Stimulated activated CD8-positive, alpha-beta memory T cell treated with anti-CD3 and anti-CD28 coated beads, Interleukin-12 subunit alpha, Interleukin-12 subunit beta, amount 100 ng/mL, for 24 hours (primary cell): Measurements from ENCODE around the gene SHH.

Experiments used
- DNase-seq: peaks from one replicate; pipeline ENCODE4 v3.0.0-alpha.2; 2020; ENCODE audit errors: extremely low read depth

The SHH gene

GRCh38 chr7:155806096-155806871, 6.0 kb downstream of the SHH start:
- no peak for DNase-seq

- DNase-seq = no peak
These were observed 6.5 kb downstream of the SHH start for GRCh38 chr7:155805826-155806095.

DNA sequence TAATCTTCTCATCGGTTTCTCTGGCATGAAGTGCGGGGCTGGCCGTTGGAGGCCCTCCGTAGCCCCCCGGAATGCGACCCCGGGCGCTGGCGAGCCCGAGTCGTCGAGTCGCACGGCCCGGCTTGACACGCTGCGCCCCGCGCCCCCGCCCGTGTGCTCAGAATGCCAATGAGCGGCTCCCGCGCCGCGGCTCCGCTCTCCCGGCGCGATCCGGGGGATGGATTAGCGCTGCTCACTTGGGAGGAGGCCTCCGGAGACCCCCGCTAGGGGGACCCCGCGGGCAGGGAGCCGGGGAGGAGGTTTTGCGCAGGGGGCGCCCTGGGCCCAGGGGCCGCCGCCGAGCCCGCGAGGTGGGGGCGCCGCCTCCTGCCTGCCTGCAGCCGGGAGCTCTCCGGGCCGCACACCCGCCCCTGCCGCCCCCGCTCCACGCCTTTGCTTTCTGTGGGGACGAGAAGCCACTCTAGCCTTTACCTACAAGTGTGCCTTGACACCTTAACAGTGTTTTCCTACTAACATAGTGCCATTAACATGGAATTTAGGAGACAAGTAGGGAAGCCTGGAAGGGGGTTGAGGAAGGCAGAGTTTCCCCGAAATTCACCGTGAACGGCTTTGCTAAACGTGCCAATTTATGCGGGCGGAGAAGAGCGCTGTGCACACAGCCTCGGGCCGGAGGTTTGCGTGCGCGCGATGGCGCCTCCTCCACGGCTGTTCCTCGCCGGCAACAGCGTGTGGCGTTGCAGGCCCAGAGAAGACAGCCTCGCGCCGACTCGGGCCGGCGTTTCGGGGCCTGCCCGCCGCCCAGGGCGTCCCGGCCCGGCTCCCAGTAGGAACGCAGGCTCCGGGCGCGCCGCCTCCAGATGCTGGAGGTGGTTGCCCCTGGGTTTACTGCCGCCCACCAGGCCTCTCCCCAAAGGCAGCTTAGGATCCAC, 7.1 kb downstream of the SHH start:
- peak; percentile 20 for DNase-seq

DNA sequence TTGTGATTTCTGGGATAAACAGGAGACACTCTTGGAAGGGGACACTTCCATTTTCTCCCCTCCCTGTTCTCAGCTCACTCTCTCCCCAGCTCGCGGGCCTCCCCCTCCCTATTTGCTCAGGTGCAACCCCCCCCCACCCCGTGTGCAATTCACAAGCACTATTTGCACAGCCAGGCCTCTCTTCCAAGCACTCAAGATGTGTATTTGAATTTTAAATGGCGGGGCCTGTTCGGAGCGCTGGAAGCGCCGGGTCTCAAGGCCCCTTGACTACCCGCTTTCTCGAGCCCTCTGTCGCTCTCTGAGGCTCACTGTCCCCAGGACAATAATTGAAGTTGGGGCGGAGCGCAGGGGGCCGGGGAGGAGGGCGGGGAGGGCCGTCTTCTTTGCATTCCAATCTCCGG, 7.8 kb downstream of the SHH start:
- DNase-seq = no peak

DNA sequence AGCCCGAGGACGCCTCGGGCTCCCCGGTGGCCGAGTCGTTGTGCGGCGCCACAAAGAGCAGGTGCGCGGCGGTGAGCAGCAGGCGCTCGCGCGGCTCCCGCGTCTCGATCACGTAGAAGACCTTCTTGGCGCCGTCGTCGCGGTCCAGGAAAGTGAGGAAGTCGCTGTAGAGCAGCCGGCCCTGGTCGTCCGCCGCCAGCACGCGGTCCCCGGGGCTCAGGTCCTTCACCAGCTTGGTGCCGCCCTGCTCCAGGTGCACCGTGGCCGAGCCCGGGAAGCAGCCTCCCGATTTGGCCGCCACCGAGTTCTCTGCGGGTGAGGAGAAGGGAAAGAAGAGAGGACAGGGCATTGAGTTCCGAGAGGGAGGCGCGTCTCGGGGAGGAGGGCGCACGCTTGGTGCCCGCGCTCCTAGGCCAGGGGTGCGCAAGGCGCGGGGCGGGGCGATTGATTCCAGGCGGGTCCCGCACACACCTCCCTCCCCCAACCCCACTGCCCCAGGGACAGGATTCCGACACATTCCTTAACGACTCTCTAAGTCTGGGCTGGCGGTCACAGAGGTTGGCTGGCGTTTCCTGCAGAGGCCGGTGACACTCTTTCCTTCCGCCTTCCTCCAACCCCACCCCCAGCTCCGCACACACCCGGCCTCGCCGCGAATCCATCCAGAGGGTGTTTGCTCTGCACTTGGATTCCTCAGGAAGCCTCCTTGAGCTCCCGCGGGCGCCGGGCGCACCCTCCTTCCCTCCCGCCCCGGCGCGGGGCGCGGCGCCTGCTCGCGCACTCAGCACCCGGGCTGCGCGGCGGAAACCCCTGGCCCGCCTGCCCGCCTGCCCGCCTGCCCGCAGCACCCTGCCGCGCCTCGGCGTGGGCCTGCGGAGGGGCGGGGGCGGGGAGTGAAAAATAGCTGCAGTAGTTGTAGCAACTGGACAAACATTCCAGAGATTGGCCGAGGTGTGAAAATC, 8.6 kb downstream of the SHH start:
- no peak for DNase-seq

DNA sequence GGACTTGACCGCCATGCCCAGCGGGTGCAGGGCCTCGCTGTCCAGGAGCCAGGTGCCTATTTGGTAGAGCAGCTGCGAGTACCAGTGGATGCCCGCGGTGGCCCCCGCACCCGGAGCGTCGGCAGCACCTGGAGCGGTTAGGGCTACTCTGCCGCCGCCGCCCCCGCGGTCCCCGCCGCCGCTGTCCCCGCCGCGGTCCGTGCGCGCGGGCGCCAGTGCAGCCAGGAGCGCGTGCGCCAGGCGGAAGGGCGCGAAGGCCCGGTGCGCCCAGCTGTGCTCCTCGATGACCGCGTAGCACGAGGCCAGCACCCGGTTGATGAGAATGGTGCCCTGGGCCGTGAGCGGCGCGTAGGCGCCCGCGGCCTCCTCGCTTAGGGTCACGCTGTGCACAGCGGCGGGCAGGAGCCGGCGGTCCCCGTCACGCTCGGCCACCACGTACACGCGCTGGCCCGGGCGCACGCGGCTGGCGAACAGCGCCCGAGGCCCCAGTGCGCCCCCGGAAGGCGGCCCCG, 9.3 kb downstream of the SHH start:
- DNase-seq = no peak

GRCh38 chr7:155802291-155802690, 10.0 kb downstream of the SHH start:
- DNase-seq = no peak

- DNase-seq = no peak
These were observed 11.5 kb downstream of the SHH start for GRCh38 chr7:155800741-155801267.

GRCh38 chr7:155800301-155800700, 12.0 kb downstream of the SHH start:
- no peak for DNase-seq

DNA sequence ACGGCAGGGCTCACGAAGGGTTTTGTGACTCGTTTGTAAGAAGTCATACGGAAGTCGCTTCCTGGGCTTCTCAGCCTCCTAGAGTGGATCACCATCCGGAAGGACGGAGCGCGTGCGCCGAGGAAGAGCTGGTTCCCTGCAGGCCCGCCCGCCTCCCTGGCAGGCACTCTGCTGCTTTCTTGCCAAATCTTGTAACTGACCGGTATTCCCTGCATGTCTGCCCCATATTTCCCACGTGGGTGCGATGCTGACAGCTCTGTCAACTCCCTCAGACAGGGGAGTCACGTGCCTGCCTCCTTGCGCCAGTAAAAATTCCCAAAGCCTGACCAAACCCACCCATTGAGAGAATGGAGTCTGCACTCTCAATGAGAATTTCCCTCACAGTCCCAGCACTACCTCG, 12.7 kb downstream of the SHH start:
- DNase-seq = no peak

DNA sequence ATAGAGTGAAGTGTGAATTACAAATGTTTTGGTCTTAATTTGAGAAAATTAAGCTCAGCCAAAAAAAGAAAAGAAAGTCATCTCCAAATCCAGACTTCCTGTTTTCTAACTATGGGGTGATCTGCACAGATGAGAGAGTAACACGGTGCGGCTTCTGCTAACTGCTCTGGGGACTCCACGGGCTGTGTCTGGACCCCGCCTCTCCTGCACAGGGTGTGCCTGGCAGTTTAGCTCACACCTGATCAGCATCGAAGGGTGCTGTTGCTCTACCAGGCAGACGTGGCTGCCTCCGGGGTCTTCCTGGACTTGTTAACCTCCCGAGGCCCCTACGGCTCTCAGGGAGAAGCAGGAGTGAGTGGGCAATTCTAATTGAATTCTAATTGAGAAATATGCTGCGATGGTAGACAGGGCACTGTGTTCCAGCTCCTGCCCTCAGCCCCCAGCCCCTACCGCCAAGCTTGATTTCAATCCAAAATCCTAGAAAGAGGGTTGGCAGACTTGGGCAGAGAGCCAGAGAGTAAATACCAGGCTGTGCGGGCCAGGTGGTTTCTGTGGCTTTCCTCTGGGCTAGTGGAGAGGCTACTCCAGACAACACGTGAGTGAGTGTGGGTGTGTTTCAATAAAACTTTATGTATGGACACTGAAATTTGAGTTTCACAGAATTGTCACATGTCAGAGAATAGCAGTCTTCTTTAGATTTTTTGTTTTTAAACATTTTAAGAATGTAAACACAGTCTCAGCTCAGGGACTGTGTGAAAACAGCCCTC, 13.4 kb downstream of the SHH start:
- DNase-seq = no peak

DNA sequence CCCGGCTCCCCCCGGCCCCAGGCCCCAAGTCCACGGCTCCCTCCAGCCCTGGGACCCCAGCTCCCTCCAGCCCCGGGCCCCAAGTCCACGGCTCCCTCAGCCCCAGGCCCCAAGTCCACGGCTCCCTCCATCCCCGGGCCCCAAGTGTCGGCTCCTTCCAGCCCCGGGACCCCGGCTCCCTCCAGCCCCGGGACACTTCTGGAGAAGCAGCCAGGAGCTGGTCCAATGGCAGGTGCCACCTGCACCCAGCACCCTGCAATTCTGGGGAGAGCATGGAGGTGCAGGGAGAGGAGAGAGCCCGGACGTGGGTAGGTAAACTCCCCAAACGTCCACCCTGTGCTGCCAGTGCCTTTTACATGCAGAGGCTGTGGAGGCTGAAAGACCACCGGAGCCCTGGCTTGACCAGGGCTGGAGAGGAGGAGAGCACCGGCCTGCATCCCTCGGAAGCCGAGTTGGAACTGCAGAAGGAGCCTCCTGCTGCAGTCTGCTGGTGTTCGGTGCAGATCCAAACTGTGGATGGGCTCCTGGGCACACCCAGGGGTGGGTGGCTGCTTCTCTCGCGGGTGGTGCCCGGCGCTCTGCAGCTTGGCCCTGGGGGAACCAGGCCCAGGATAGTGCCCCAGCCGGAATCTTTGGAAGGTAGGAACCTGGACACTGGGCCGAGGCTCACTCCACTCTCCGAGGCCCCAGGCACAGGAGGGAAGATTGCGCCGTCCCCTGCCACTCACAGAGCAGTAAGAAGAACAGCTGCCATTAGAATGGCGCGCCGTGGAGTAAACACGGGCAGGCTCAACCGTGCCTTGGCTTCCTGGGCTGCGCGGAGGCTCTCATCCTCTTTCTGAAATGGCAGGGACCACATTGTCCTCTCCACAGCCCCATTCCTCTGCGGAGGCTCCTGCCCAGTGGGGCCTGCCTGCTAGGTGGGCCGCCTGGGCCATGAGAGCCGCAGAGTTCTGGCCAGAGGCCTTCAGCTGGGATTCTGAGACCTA, 14.7 kb downstream of the SHH start:
- no peak for DNase-seq

- no peak for DNase-seq
These were observed 15.6 kb downstream of the SHH start for GRCh38 chr7:155796381-155797261.

GRCh38 chr7:155795951-155796350, 16.3 kb downstream of the SHH start:
- no peak for DNase-seq

DNA sequence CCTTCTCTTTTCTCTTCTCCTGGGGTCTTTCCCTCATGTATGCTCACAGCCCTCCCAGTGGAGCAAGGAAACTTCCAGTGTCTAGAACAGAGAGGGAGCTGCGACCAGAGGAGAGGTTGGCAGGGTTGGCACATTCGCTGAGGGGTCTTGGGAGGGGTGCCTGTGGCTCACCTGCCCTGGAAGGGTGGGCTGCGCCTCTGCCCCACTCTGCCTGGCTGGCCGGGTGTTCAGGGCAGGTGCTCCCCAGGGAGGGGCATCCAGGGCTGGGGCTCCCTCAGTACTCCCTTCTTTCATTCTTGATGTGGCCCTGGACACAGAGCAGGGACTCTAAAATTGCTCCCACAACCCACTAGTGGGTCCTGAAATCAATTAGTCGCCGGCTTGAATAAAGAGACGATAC, 16.9 kb downstream of the SHH start:
- no peak for DNase-seq

- DNase-seq = no peak
These were observed 18.1 kb downstream of the SHH start for GRCh38 chr7:155794196-155794595.

- no peak for DNase-seq
These were observed 18.5 kb downstream of the SHH start for GRCh38 chr7:155793720-155794119.

DNA sequence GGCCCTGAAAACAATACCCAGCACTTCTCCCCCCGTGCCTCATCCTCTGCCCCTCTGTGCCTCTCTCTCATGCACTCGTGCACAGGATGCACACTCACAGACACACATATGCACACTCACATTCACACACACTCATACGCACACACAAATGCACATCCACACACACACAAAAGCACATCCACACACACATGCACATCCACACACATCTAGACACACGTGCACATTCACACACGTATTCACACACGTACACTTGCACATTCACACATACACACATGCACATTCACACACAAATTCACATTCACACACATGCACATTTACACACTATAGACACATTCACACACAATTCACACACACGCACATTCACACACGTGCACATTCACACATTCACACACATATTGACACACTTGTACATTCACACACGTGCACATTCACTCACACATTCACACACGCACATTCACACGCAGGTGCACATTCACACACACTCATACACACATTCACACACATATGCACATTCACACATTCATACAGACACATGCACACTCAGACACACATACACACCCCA, 19.2 kb downstream of the SHH start:
- DNase-seq = no peak
